CD4-positive, alpha-beta T cell (primary cell): ENCODE data around the gene RGS2. TPM values are rescaled to one million over a fixed set of nuclear protein-coding genes. Genes with fewer than 3 reads are reported as not detected.

Source experiments
- ATAC-seq: fragments of 200-7000 bp; cut with Tn5 transposase; one replicate; pipeline ENCODE4 v1.10.0; 2022; ENCODE audit warnings: mild to moderate bottlenecking; ENCODE audit not compliant: poor library complexity
- CTCF ChIA-PET: fragments of 350-600 bp; sonication (Branson Sonifier 250); formaldehyde crosslinking; loops from one replicate; lab custom pipeline; 2021; ENCODE audit warnings: antibody characterized with exemption, inconsistent platforms; lab: Charles Lee
- POLR2A ChIA-PET: fragments of 350-600 bp; sonication (Branson Sonifier 250); formaldehyde crosslinking; loops from one replicate; lab custom pipeline; 2021; ENCODE audit warnings: antibody characterized with exemption, inconsistent platforms; lab: Charles Lee
- DNase-seq, 14 experiments: peaks; one replicate each; pipeline ENCODE4 v3.0.0-alpha.2; 2013 to 2020; ENCODE audit warnings: mixed read lengths in 2 of 14
- H3K27ac ChIP-seq, 2 donors: one replicate each; pipeline versions ENCODE4 v1.5.1 to v1.7.0; 2013; ENCODE audit warnings: low read length in 2 of 2, low read depth in 1 of 2, mild to moderate bottlenecking in 1 of 2
- H3K27me3 ChIP-seq, 2 experiments: 1 replicate in 1 of 2; 2 replicates in 1 of 2; pipeline versions ENCODE4 v1.6.1 to v1.7.0; 2013; ENCODE audit warnings: low read length in 2 of 2, control low read depth in 1 of 2, mild to moderate bottlenecking in 1 of 2, moderate library complexity in 1 of 2; ENCODE audit not compliant: insufficient read depth in 2 of 2, control insufficient read depth in 1 of 2
- H3K36me3 ChIP-seq: one replicate; pipeline ENCODE4 v1.6.1; 2013; ENCODE audit warnings: low read length, control low read depth; ENCODE audit not compliant: insufficient read depth
- H3K4me1 ChIP-seq: one replicate; pipeline ENCODE4 v1.6.1; 2013; ENCODE audit warnings: low read length, control low read depth; ENCODE audit not compliant: insufficient read depth
- H3K4me3 ChIP-seq: one replicate; pipeline ENCODE4 v1.5.1; 2013; ENCODE audit warnings: mild to moderate bottlenecking, low read length, moderate library complexity
- H3K9me3 ChIP-seq, 2 experiments: 1 replicate in 1 of 2; 2 replicates in 1 of 2; pipeline versions ENCODE4 v1.6.1 to v1.7.0; 2013; ENCODE audit warnings: low read length in 2 of 2, mild to moderate bottlenecking in 2 of 2, control low read depth in 1 of 2, moderate library complexity in 1 of 2; ENCODE audit not compliant: control insufficient read depth in 1 of 2, insufficient read depth in 1 of 2
- H3K27ac Mint-ChIP-seq: one replicate; pipeline ENCODE4 v1.8.0; 2020; ENCODE audit warnings: mixed read lengths
- H3K27me3 Mint-ChIP-seq: one replicate; pipeline ENCODE4 v1.8.0; 2021; ENCODE audit warnings: mixed read lengths
- H3K36me3 Mint-ChIP-seq: one replicate; pipeline ENCODE4 v1.8.0; 2021; ENCODE audit warnings: low read depth, mixed read lengths
- H3K4me1 Mint-ChIP-seq: one replicate; pipeline ENCODE4 v1.8.0; 2021; ENCODE audit warnings: low read depth, mixed read lengths
- H3K4me3 Mint-ChIP-seq: one replicate; pipeline ENCODE4 v1.8.0; 2020; ENCODE audit warnings: mild to moderate bottlenecking, mixed read lengths
- H3K9me3 Mint-ChIP-seq: one replicate; pipeline ENCODE4 v1.8.0; 2020; ENCODE audit warnings: mixed read lengths
- intact Hi-C, 2 experiments: fragments of 100-400 bp; cut with DNase I in 1 of 2; cut with micrococcal nuclease in 1 of 2; formaldehyde crosslinking; loops; one replicate each; pipeline versions ENCODE4 v1.15.1 to v1.9.0; 2023 to 2025; cut with DNase I, micrococcal nuclease
- polyA plus RNA-seq, 2 donors: library from polyadenylated mRNA; unstranded; fragments of 120-200 nt; gene quantifications; one replicate each; pipeline ENCODE4 v1.2.1, GENCODE V29; 2013
- total RNA-seq, 174 experiments: library from RNA in 2 of 174; stranded (reverse) in 2 of 174; gene quantifications; one replicate each; pipeline ENCODE4 v1.2.3 and lab custom pipeline; 2021 to 2026
- TF ChIP-seq, protein P1 (sequence below): fragments of 200-600 bp; IDR thresholded peaks from one replicate; pipeline ENCODE4 v1.8.0; 2022; ENCODE audit warnings: antibody characterized with exemption, mild to moderate bottlenecking

RGS2 gene, protein sequence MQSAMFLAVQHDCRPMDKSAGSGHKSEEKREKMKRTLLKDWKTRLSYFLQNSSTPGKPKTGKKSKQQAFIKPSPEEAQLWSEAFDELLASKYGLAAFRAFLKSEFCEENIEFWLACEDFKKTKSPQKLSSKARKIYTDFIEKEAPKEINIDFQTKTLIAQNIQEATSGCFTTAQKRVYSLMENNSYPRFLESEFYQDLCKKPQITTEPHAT
- 100 to 1,000 TPM; 142 to 155 TPM for total RNA-seq
- 73.5 TPM for polyA plus RNA-seq (2013, experiment 1 of 2)
- polyA plus RNA-seq (2013, experiment 2 of 2), result 104 TPM
- 2.5 to 351 (median 26.0) reads per million in 172 experiments for total RNA-seq (lab: John Stamatoyannopoulos, UW)

DNA sequence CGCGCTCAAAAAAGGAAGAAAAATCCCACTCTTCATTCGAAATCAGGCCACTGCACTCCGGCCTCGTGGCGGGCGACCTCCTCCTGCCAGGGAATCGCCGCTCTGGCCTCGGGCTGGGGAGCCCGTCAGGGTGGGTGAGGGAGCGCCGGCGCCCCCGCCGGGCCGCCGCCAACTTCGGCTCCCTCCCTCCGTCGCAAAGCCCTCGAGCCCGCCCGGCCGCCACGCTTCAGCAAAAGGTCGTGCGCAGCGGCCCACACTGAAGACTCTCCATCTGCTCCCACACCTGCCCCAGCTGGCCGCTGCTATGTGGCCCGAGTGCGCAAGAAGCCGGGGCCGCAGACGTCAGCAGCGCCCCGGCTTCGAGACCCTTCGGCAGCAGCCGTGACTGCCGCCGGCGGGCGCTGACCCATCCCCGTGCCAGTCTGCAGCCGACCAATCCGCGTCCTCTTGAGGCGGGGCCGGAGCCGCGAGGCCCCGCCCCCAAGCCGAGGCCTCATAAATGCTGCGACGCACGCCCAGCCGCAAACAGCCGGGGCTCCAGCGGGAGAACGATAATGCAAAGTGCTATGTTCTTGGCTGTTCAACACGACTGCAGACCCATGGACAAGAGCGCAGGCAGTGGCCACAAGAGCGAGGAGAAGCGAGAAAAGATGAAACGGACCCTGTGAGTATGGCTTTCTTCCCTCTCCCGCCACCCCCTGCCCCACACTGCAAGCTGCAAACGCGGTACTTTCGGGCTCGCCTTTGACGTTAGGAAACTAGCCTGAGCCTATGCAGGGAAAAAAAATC is at the start of gene RGS2:
Gene RGS2, plus strand, starts transcription at position 522 of the 789 bp plus-strand sequence. Its CDS starts 33 bp downstream, at position 555.
- Mint-ChIP-seq H3K9me3 (no peaks in the 10 kb centered on the region), H3K4me3 (peak within 1 kb of the TSS; percentile 99), H3K27ac (peak within 1 kb of the TSS; percentile 96), H3K36me3 (peaks cover 16% of the 10 kb centered on the region), H3K27me3 (no peaks in the 10 kb centered on the region), H3K4me1 (peaks cover 36% of the 10 kb centered on the region)
- peak within 1 kb of the TSS; percentile 33 to 76 for H3K27ac ChIP-seq
- no peaks in the 10 kb centered on the region for H3K9me3 ChIP-seq
- intact Hi-C loops, result loop anchor here (1.0 to 10.0 kb wide), 5 partner anchors 224 to 1489 kb away; partner anchors contain the start of gene CDC73 (in 1 of the 2)
- H3K27me3 ChIP-seq, result no peaks in the 10 kb centered on the region
- peaks cover 11% of the 10 kb centered on the region for H3K36me3 ChIP-seq
- peak within 1 kb of the TSS; percentile 65 for H3K4me3 ChIP-seq
- ChIA-PET CTCF (interaction anchor here (1.4 to 3.4 kb wide), 3 partner anchors 9 to 313 kb away, joined by 3 to 9 read pairs (median 8); partner anchors contain the start of genes CDC73, RO60 and UCHL5), POLR2A (interaction anchor here (0.6 to 4.1 kb wide), 7 partner anchors 11 to 331 kb away, joined by 3 to 41 read pairs (median 6); partner anchors contain the start of genes CDC73, RO60 and UCHL5)
- ATAC-seq, result peak; percentile 87
- peak; percentile 79 to 95 (median 86) for DNase-seq
- TF ChIP-seq, protein P1, sequence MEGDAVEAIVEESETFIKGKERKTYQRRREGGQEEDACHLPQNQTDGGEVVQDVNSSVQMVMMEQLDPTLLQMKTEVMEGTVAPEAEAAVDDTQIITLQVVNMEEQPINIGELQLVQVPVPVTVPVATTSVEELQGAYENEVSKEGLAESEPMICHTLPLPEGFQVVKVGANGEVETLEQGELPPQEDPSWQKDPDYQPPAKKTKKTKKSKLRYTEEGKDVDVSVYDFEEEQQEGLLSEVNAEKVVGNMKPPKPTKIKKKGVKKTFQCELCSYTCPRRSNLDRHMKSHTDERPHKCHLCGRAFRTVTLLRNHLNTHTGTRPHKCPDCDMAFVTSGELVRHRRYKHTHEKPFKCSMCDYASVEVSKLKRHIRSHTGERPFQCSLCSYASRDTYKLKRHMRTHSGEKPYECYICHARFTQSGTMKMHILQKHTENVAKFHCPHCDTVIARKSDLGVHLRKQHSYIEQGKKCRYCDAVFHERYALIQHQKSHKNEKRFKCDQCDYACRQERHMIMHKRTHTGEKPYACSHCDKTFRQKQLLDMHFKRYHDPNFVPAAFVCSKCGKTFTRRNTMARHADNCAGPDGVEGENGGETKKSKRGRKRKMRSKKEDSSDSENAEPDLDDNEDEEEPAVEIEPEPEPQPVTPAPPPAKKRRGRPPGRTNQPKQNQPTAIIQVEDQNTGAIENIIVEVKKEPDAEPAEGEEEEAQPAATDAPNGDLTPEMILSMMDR, result peak; percentile 23
- peaks cover 13% of the 10 kb centered on the region for H3K4me1 ChIP-seq

DNA sequence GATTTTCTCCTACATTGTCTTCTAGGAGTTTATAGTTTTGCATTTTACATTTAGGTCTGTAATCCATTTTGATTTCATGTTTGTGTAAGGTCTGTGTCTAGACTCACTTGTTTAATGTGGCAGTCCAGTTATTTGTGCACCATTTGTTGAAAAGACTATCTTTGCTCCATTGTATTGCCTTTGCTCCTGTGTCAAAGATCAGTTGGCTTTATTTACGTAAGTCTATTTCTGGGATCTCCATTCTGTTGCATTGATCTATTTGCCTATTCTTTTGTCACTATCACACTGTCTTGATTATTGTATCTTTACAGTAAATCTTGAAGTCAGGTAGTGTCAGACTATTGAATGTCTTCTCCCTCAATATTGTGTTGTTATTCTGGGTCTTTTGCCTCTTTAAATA is 49.7 kb upstream of the RGS2 start:
- POLR2A ChIA-PET, result no interaction called here
- H3K27ac Mint-ChIP-seq, result no peak overlapping the region

DNA sequence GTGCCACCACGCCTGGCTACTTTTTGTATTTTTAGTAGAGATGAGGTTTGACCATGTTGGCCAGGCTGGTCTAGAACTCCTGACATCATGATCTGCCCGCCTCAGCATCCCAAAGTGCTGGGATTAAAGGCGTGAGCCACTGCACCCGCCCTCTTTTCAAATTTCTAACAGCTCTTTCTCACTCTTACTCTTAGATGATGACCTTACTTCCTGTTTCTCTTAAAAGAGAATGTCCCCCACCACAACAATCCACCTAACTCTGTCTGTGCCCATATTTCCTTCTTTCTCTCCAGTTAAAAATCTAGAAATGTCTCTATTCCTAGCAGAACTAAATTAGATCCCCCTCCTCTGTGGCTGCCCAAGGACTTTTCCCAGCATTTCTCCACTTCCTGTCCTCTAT is 46.6 kb upstream of the RGS2 start:
- POLR2A ChIA-PET, result no interaction called here

More for the DNA sequence above, 49.7 kb upstream of the RGS2 start:
- H3K9me3 ChIP-seq, result no peaks in the 10 kb centered on the region
- DNase-seq (no peak), ATAC-seq (no peak)
- CTCF ChIA-PET, result no interaction called here
- H3K27ac ChIP-seq, result no peak overlapping the region
- TF ChIP-seq, protein P1, result no peak
- no peaks in the 10 kb centered on the region for H3K36me3 ChIP-seq
- H3K4me3 ChIP-seq, result no peak overlapping the region
- Mint-ChIP-seq H3K27me3 (peaks cover 15% of the 10 kb centered on the region), H3K4me3 (no peak overlapping the region), H3K9me3 (no peaks in the 10 kb centered on the region), H3K4me1 (no peaks in the 10 kb centered on the region), H3K36me3 (no peaks in the 10 kb centered on the region)
- H3K27me3 ChIP-seq, result no peaks in the 10 kb centered on the region
- intact Hi-C loops, result no loop called here
- H3K4me1 ChIP-seq, result no peaks in the 10 kb centered on the region

More for the DNA sequence above, 46.6 kb upstream of the RGS2 start:
- H3K9me3 Mint-ChIP-seq, result no peaks in the 10 kb centered on the region
- H3K27ac ChIP-seq, result no peak overlapping the region
- intact Hi-C loops, result no loop called here
- CTCF ChIA-PET, result no interaction called here
- H3K4me3 ChIP-seq, result no peak overlapping the region
- DNase-seq (no peak), ATAC-seq (no peak)
- no peaks in the 10 kb centered on the region for H3K36me3 ChIP-seq
- no peaks in the 10 kb centered on the region for H3K9me3 ChIP-seq
- TF ChIP-seq, protein P1, result no peak
- no peaks in the 10 kb centered on the region for H3K36me3 Mint-ChIP-seq
- no peaks in the 10 kb centered on the region for H3K4me1 ChIP-seq
- H3K27me3 Mint-ChIP-seq, result peaks cover 30% of the 10 kb centered on the region
- no peaks in the 10 kb centered on the region for H3K27me3 ChIP-seq
- H3K4me1 Mint-ChIP-seq, result no peaks in the 10 kb centered on the region
- no peak overlapping the region for H3K27ac Mint-ChIP-seq
- H3K4me3 Mint-ChIP-seq, result no peak overlapping the region
